GM20431 (cell line): ENCODE data around the gene NFATC3.
"Not testable (repeated sequence)": the region's sequence is repeated elsewhere in the genome, so short reads cannot be mapped to it uniquely, and the experiment has no call there.

Source experiments
- in situ Hi-C: fragments of 300-500 bp; cut with MseI, MboI; formaldehyde crosslinking; loops from one replicate; pipeline ENCODE4 v1.15.0; 2020; ENCODE audit warnings: low sequenced_read_pairs; ENCODE audit not compliant: unreplicated experiment

NFATC3 gene

DNA sequence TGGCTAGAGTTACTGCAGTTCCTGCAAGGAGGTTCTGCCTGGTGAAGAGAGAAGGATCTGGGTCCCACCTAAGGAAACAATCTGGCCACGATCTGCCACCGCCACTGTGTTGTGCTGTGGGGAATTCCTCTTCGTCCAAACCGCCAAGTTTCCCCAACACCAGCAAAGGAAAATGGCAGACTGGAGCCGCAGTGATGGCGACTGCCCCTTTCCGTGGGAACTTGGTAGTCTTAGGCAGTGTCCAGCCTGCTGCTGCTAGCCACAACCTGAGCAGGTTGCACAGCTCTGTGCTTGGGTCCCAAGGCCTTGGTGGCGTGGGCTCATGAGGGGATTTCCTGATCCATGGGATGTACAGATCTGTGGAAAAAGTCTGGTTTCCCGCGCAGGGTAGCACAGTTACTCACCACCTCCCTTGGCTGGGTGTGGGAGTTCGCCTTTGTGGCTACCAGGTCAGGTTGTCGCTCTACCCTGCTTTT lies 28.6 kb downstream of the NFATC3 start:
- in situ Hi-C loops = no loop called here

DNA sequence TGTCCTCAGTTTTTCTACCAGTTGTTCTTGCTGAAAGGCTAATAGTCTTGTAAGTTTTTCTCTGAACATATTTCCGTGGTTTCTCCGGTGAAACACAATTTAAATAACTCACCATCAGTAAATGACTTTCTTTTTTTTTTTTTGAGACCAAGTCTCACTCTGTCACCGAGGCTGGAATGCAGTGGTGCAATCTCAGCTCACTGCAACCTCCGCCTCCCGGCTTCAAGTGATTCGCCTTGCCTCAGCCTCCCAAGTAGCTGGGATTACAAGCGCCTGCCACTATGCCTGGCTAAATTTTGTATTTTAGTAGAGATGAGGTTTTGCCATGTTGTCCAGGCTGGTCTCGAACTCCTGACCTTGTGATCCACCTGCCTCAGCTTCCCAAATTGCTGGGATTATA lies 29.8 kb downstream of the NFATC3 start:
- in situ Hi-C loops = not testable (repeated sequence)

DNA sequence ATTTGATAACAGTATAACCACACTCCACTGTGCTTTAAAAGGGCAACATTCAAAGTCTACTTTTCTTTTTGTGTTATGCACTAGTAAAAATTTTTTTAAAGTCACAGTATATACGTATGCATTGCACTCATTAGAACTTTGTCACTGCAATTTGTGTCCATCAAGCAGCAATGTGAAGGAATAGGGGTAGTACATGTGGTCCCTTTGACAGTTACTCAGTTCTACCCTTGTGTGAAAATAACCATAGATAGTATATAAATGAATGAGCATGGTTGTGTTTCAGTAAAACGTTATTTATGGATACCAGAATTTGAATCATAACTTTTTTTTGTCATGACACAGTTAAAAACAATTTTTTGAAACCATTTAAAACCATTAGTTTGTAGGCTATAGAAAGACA lies 30.7 kb downstream of the NFATC3 start:
- in situ Hi-C loops = no loop called here

DNA sequence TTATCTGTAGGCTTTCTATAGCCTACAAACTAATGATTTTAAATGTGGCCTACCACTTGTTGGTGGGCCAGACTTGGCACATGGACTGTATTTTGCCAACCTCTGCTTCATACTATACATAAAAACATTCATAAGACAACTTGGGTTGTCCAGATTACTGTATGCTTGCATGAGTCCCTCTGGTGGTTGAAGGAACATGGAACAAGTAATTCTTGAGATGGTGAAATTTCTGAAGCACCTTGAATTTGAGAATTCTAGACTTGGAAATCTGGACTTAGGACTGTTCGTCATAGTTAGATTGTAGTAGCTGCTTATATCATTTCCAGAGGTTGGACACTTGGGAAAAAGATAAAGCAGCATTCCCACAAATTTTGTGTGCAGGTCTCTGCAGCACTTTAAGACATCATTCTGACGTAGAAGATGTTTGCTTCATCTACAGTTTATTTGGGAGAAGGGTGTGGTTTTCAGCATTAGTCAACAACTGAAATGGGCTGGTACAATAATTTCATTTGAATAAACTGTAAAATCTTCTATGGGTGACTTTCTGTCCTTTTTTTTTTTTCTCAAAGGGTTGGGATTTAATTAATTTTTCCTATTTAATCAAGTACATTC lies 31.2 kb downstream of the NFATC3 start:
- in situ Hi-C loops = no loop called here

DNA sequence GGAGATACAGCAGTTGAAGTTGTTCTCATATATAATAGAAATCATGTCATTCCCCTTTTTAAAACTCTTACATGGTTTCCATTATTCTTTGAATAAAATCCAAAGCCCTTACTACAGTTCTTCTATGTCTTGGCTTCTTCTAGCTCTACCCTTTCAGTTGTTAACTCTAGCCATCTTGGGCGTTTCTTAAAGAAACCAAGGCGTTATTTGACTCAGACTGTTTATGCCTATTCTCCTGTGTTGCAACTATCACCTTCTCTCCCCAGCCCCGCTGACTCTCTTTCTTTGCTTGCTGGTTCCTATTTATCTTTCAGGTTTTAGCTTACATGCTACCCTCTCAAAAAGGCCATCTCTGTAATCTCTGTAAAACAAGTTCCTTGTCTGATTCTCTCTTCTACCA lies 32.7 kb downstream of the NFATC3 start:
- in situ Hi-C loops = no loop called here

DNA sequence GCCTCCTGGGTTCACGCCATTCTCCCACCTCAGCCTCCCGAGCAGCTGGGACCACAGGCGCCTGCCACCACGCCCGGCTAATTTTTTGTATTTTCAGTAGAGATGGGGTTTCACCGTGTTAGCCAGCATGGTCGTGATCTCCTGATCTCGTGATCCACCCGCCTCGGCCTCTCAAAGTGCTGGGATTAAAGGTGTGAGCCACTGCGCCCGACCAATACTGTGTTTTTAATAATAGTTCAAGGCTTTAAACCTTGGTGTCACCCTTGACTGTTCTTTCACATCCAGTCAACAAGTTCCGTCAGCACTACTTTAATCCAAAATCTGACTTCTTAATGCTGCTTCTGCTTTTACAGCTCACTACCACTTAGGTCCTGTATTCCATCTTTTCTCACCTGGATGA lies 33.8 kb downstream of the NFATC3 start:
- in situ Hi-C loops = not testable (repeated sequence)

DNA sequence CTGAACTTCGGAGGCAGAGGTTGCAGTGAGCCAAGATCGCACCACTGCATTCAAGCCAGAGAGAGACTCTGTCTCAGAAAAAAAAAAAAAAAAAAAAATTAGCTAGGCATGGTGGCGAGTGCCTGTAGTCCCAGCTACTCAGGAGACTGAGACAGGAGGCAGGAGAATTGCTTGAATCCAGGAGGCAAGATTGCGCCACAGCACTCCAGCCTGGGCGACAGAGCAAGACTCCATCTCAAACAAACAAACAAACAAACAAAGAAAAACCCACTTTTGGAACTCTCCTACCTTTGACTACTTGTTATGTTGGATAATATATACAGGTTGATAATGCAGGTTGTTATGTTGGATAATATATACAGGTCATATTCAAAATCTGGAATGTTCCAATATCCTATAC lies 35.3 kb downstream of the NFATC3 start:
- in situ Hi-C loops = not testable (repeated sequence)

DNA sequence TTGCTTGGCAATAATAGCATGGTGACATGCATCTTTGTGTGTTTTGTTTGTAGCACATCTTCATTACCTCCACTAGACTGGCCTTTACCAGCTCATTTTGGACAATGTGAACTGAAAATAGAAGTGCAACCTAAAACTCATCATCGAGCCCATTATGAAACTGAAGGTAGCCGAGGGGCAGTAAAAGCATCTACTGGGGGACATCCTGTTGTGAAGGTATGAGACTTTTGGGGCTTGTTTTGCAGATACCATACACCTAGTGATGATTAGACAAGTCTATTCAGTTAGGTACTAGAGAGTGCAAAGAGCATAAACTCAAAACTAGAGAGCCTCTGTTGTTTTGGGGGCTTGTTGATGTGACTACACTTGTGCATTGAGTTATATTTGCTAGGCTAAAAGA lies 41.2 kb downstream of the NFATC3 start:
- in situ Hi-C loops = no loop called here

DNA sequence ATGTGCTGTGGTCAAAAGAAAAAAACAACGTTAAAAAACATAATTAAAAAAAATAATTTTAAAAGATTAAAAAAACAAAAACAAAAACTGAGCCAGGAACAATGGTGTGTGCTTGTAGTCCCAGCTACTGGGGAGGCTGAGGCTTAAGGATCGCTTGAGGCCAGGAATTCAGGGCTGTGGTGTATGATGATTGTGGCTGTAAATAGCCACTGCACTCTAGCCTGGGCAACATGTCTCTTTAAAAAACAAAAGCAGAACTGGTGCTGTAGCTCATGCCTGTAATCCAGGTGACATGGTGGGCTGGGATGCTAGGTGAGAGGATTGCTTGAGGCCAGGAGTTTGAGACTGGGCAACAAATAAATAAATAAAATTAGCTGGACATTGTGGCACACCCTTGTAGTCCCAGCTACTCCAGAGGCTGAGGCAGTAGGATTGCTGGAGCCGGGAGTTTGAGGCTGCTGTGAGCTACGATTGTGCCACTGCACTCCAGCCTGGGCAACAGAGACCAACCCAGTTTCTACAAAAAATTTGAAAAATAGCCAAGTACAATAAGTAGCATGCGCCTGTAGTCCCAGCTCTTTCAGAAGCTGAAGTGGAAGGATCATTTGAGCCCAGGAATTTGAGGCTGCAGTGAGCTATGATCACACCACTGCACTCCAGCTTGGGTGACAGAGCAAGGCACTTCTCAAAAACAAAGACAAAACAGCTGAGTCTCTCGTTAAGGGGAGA lies 43.6 kb downstream of the NFATC3 start:
- in situ Hi-C loops = no loop called here

DNA sequence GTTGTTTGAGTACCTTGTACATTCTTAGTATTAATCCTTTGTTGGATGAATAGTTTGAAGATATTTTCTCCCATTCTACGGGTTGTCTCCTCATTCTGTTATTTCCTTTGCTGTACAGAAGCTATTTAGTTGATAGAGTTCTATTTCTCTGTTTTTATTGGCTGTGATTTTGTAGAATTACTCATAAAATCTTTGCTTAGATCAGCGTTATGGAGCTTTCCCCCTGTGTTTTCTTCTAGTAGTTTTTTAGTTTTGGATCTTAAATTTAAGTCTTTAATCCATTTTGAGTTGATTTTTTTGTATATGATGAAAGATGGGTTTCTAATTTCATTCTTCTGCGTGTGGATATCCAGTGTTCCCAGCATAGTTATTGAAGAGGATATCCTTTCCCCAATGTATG lies 45.4 kb downstream of the NFATC3 start:
- in situ Hi-C loops = no loop called here

DNA sequence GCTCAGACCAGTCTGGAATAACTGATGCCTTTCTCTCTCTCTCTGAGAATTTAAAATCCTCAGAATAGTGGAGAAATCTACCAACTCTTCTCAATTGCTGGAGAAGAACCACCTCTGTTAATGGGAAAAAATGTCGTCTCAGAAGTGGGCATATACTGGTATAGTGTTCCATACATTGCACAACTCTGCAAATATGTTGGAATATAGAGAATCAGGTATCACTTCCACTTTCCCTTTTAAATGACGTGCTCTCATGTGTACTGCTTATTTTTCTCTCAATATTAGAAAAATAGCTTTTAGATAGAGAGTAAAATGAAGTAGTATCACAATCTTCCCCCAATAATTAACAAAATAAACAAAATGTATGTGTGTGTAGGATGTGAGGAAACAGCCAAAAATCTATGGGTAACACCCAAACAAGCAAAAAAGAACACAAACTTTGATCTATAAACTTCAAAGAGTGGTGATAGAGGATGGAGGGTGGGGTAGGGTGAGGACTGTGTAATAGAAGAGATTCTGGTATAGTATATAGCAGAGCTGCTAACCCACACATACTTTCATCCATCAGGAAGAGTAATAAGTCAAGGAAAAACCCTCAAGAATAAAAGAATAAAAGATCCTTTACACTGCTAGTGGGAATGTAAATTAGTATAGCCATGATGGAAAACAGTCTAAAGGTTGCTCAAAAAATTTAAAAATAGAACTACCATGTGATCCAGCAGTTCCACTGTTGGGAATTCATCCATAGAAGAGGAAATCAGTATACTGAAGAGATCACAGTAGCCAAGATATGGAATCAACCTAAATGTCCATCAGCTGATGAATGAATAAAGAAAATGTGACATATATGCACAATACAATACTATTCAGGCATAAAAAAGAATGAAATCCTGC lies 46.9 kb downstream of the NFATC3 start:
- in situ Hi-C loops = no loop called here

DNA sequence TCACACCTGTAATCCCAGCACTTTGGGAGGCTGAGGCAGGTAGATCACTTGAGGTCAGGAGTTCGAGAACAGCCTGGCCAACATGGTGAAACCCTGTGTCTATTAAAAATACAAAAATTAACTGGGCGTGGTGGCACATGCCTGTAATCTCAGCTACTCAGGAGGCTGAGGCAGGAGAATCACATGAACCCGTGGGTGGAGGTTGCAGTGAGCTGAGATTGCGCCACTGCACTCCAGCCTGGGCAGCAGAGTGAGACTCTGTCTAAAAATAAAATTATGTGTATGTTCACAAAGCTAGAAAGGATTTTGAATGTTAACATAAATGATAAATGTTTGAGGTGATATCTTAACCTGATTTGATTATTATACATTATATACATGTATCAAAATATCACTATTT lies 47.8 kb downstream of the NFATC3 start:
- in situ Hi-C loops = not testable (repeated sequence)

DNA sequence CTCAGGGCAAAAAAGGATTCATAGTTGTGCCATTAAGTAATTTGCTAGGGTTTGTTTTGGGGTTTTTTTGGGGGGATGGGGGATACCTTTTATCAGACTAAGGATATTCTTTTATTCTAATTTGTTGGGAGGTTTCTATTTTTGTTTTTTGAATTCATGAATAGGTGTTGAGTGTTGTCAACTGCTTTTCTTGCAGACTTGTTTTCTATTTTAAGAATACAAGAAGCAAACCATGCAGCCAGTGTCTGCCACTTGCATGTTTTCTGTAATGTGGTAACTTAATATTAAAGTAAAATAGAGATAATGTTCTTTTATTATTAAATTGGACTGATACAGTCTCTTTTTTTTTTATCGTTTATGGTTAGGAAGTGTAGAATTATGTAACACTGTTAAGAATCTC lies 49.5 kb downstream of the NFATC3 start:
- in situ Hi-C loops = no loop called here

DNA sequence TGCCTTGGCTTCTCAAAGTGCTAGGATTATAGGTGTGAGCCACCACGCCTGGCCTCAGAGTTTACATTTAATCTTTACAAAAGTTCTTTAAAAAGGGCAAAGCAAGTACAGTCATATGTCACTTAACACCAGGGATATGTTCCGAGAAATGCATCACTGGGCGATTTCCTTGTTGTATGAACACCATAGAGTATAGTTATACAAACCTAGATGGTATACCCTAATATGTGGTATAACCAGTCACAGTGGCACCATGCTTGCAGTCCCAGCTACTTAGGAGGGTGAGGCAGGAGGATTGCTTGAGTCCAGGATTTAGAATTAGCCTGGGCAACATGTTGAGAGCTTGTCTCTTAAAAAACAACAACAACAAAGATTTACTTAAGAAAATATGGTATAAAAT lies 51.3 kb downstream of the NFATC3 start:
- in situ Hi-C loops = no loop called here

DNA sequence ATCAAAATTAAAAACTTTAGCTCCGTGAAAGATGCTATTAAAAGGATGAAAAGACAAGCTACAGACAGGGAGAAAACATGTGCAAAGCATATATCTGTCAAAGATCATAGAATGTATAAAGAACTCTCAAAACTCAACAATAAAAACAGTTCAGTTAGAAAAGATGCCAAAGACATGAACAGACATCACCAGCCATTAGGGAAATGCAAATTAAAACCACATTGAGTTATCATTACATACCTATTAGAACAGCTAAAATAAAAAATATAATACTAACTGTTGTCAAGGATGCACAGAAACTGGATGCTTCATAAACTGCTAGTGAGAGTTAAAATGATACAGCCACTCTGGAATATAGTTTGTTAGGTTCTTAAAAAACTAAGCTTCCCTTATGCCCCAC lies 58.8 kb downstream of the NFATC3 start:
- in situ Hi-C loops = no loop called here

DNA sequence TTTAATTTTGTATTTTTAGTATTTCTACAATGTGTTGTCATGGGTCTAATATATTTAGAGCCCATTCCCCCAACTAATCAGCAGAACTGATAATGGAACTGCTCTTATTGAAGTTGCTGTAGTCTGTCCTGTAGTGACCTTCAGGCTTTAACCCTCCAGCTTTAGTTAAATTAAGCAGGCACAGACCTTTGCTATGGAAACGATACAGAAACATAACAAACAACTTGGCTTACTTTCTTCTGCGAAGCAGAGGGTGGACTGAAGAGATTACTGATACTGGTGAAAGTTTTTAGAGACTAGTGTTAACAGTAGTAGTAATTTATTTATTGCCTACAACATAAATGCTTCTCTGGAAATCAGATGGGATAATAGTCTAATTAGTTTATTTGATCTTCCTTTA lies 61.4 kb downstream of the NFATC3 start:
- in situ Hi-C loops = no loop called here

DNA sequence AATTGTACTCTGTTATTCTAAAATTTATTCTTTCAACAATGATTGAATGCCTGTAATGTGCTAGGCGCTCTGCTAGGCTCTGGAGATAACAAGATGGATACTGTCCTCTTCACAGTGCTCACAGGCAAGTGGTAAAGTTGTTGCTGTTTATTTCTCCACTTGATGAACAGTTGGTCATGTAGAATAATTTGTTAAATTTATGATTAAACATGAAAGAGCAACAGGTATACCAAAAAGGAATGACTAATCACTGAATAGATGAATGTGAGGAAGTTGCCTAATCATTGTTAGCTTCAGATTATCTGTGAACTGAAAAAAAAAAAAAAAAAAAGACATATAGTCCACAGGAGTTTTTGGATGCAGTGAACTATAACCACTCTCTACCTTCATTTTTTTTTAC lies 62.3 kb downstream of the NFATC3 start:
- in situ Hi-C loops = no loop called here

DNA sequence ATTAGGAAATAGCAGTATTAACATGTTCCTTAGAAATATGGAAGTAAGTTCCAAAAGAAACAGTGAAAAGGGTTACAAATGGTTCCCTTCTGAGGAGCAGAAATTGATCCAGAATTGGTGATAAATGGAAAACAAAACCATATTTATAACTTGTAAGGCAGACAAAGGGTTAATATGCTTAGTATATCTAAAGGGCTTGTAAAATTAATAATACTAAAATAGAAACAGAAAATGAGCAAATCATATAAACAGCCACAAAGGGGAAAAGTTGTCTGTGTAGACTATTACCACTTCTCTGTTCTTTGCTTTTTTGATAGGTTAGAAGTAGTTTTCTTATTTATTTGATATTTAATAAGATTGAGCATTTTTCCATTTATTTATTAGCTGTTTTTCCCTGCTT lies 64.4 kb downstream of the NFATC3 start:
- in situ Hi-C loops = no loop called here

DNA sequence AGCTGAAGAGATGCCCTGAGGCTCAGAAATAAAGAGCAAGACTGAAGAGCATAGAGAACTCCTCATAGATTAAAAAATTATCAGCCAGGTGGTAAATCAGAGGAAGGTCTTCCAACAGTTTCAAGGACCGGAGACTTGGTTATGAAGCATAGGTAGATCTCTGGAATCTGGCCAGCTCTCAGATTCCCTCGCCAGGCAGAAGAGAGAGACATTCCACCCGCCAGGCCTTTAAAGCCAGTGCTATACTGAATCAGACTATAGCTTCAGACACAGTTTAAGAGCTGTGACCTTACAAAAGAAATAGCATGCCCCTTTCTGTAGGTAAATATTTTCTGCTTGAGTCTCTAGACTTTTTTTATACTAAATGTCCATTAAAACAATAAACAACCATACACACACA lies 70.3 kb downstream of the NFATC3 start:
- in situ Hi-C loops = no loop called here

DNA sequence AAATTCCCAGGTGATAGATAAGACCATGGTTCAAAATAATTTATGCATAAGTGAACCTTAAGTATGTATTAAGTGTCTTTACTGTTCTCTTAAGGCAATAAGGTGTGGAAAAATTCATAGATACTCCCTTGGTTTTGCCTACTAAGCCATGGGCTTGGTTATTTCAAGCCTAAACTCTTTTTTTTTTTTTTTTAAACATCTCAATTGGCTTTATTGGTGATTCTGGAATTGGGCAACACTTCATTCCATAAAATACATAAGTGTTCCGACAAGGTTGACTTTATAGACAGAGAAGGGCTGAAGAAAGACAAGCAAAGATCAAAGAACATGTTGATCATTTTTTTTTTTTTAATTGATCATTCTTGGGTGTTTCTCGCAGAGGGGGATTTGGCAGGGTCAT lies 77.2 kb downstream of the NFATC3 start:
- in situ Hi-C loops = no loop called here

DNA sequence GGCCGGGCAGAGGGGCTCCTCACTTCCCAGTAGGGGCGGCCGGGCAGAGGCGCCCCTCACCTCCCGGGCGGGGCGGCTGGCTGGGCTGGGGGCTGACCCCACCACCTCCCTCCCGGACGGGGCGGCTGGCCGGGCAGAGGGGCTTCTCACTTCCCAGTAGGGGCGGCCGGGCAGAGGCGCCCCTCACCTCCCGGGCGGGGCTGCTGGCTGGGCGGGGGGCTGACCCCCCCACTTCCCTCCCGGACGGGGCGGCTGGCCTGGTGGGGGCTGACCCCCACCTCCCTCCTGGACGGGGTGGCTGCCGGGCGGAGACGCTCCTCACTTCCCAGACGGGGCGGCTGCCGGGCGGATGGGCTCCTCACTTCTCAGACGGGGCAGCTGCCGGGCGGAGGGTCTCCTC lies 78.1 kb downstream of the NFATC3 start:
- in situ Hi-C loops = not testable (repeated sequence)
